Kidney epithelial cell (primary cell): ENCODE results near the gene POLR1H. TPM values are rescaled to one million over a fixed set of nuclear protein-coding genes. Genes with fewer than 3 reads are reported as not detected.

Source experiments
- DNase-seq: peaks from one replicate; pipeline ENCODE4 v3.0.0-alpha.2; 2010; ENCODE audit warnings: low read depth
- H3K27me3 ChIP-seq: 2 replicates; pipeline ENCODE4 v1.6.0; 2011; ENCODE audit warnings: low read length; ENCODE audit not compliant: control insufficient read depth, insufficient read depth
- H3K36me3 ChIP-seq: 2 replicates; pipeline ENCODE4 v1.5.1; 2011; ENCODE audit warnings: low read length; ENCODE audit not compliant: control insufficient read depth, insufficient read depth
- H3K4me3 ChIP-seq: 2 replicates; pipeline ENCODE4 v1.5.1; 2011; ENCODE audit warnings: low read depth, mild to moderate bottlenecking, control low read depth, low read length
- total RNA-seq: library from RNA; depleted of rRNA; stranded (reverse); fragments of >200 nt; gene quantifications from 2 replicates; pipeline ENCODE4 v1.2.3, GENCODE V29; 2015
- TF ChIP-seq, protein P1 (sequence below): IDR thresholded peaks from 2 replicates; pipeline ENCODE4 v1.5.1; 2011; ENCODE audit warnings: mild to moderate bottlenecking, moderate library complexity, low read length, control low read depth, inconsistent platforms; ENCODE audit not compliant: insufficient read depth, poor library complexity, severe bottlenecking

POLR1H gene
- total RNA-seq, 1 donor from 2014 or later = 33.3 TPM

DNA sequence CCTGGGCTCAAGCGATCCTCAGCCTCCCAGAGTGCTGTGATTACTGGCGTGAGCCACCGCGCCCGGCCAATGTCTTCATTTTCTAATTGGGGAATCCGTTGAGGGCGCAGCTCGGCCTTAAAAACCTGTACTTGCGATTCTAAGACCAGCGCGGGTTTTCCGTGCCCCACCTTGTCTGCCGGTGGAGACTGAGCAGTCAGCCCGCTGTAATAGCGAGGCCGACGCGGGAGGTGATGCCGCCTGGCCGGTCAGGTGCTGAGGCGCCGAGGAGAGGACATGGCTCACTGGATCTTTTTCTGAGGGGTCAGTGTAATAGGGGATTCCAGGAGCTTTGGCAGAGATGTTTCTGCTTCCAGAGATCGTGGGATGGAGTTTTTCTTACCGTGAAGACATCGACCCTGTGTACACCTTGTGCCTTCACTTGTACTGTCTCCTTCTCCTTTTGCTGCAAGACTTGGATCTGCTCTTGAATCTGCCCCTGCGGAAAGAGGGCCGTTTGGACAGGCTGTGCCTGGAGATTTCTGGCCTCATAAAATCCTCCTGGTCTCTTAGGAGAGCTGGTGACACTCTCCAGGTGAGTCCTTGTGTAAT, 50.3 kb downstream of the POLR1H start:
- DNase-seq = no peak
- H3K4me3 ChIP-seq = no peak overlapping the region
- TF ChIP-seq, protein P1, sequence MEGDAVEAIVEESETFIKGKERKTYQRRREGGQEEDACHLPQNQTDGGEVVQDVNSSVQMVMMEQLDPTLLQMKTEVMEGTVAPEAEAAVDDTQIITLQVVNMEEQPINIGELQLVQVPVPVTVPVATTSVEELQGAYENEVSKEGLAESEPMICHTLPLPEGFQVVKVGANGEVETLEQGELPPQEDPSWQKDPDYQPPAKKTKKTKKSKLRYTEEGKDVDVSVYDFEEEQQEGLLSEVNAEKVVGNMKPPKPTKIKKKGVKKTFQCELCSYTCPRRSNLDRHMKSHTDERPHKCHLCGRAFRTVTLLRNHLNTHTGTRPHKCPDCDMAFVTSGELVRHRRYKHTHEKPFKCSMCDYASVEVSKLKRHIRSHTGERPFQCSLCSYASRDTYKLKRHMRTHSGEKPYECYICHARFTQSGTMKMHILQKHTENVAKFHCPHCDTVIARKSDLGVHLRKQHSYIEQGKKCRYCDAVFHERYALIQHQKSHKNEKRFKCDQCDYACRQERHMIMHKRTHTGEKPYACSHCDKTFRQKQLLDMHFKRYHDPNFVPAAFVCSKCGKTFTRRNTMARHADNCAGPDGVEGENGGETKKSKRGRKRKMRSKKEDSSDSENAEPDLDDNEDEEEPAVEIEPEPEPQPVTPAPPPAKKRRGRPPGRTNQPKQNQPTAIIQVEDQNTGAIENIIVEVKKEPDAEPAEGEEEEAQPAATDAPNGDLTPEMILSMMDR = no peak
- H3K36me3 ChIP-seq = no peaks in the 10 kb centered on the region
- H3K27me3 ChIP-seq = peaks cover 22% of the 10 kb centered on the region

DNA sequence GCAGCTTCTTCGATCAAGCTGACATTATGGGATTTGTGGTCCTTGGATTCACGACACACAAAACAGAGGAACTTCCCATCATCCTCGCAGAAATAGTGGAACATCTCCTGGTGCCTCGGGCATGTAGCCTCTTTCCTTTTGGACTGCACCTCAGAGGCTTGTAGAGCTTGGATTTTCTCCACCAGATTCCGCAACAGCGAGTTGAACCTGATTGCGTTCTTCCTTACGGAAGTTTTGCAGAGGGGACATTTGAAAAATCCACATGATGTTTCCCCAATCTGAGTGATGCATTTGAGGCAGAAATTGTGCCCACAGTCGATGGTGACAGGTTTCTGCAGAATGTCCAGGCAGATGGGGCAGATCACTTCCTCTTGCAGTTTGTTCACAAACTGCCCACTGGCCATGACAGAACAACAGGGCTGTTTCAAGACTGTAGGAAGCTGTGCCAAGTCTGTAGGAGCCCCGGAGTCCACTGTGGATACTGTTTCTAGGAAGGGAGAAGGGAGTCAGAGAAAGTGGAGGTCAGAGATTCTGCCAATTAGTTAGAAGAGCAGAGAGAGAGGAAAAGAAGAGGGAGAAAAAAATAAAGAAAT, 51.4 kb downstream of the POLR1H start:
- Histone ChIP-seq H3K36me3 (no peaks in the 10 kb centered on the region), H3K4me3 (no peak overlapping the region), H3K27me3 (peaks cover 22% of the 10 kb centered on the region)
- DNase-seq = no peak
- TF ChIP-seq, protein P1 = no peak

DNA sequence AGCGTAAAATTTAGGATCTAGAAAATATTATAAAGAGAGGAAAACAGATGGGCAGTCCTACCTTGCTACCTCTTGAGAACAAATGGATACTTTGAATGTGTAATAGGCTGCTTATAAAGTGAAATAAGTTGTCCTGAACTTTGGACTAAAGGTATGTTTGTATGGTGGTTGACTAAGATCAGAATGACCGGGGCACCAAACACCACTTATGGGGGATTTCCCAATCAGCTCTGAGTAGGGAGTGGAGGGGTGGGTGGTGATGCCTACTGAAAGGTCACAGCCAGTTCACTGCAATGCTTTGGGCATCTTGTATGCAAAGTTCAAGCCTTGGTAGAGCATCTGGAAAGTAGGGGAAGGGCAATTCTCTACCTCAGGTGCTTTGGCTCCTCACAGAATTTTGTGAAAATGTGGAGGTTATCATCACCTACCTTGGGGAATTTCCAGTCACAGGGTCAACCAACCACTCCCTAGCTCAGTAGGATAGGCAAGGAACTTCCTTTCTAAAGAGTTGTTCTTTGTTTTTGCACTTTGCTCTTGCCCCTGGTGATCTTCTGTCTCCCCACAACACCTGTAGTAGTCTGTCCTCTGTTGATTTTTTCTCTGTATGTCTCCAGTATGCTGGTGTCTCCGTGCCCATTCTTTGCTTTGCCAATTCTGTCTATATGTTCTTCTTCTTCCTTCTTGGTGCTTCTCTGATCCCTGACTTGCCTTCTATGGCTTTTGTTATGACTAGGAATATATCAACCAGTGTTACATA, 52.1 kb downstream of the POLR1H start, which contains the start of gene TRIM31:
Gene TRIM31 (minus strand): TSS at position 88 of the 757 bp plus-strand sequence. CDS start 285 bp downstream, outside the sequence.
- TF ChIP-seq, protein P1 = no peak
- peaks cover 22% of the 10 kb centered on the region for H3K27me3 ChIP-seq

DNA sequence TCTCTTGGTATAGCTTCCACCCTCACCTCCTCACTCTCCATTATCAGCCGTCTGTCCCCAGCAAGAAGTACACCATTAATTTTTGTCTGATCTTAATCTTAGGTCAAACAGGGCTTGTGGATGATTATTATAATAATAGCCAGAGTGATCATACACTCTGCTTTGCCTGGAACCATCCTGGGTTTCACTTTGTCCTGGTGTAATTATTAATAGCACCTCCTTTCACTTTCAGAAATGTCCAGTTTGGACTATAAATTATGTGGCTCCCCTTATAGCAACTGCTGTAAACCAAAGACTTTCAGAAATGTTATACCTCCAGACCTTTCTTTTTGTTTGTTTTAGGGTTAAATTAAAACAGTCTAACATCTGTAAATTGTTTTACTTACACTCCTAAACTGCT, 52.8 kb downstream of the POLR1H start:
- no peak overlapping the region for H3K4me3 ChIP-seq
- H3K36me3 ChIP-seq = no peaks in the 10 kb centered on the region
- TF ChIP-seq, protein P1 = no peak
- H3K27me3 ChIP-seq = peaks cover 22% of the 10 kb centered on the region
- DNase-seq = no peak

More for the DNA sequence above, 52.1 kb downstream of the POLR1H start, which contains the start of gene TRIM31:
- no peak for DNase-seq
- Histone ChIP-seq H3K4me3 (no peak within 1 kb of the TSS), H3K36me3 (no peaks in the 10 kb centered on the region)

Other genes starting within 250 kb of the POLR1H start
- 0.75 and 1.1 TPM in 2 replicates for gene HLA-G, start 233.4 kb upstream of the POLR1H start, total RNA-seq
- gene HLA-A, start 118.7 kb upstream of the POLR1H start, total RNA-seq = 832 and 921 TPM in 2 replicates
- 57.6 and 73.4 TPM in 2 replicates for gene PPP1R11, start 5.9 kb downstream of the POLR1H start, total RNA-seq
- gene RNF39, start 14.5 kb downstream of the POLR1H start, total RNA-seq = 0.04 TPM in 1 of 2 replicates, not detected in the other
- gene TRIM31, start 51.8 kb downstream of the POLR1H start, total RNA-seq = not detected in 2 replicates
- not detected in 2 replicates for gene TRIM40, start 74.9 kb downstream of the POLR1H start, total RNA-seq
- gene TRIM10, start 99.9 kb downstream of the POLR1H start, total RNA-seq = not detected in 2 replicates
- gene TRIM15, start 102.3 kb downstream of the POLR1H start, total RNA-seq = not detected in 2 replicates
- 40.3 and 42.0 TPM in 2 replicates for gene TRIM26, start 152.1 kb downstream of the POLR1H start, total RNA-seq